ENCODE results near the gene MPZL3.
"Not testable (repeated sequence)": the region's sequence is repeated elsewhere in the genome, so short reads cannot be mapped to it uniquely, and the experiment has no call there.

The MPZL3 gene

GRCh38 chr11:118200901-118201680 lies 51.1 kb downstream of the MPZL3 start:
- no peak for DNase-seq (ENCODE audit: low spot score)
- Histone ChIP-seq H3K4me3 (no peak overlapping the region), H3K27ac (no peak overlapping the region)
- no peak for TF ChIP-seq CTCF (IDR thresholded peaks at IDR 0.05)

GRCh38 chr11:118200497-118200896 lies 51.7 kb downstream of the MPZL3 start:
- Histone ChIP-seq H3K4me3 (no peak overlapping the region), H3K27ac (no peak overlapping the region)
- no peak for TF ChIP-seq CTCF (IDR thresholded peaks at IDR 0.05)
- DNase-seq (ENCODE audit: low spot score) = no peak

- Histone ChIP-seq H3K27ac (no peak overlapping the region), H3K4me3 (no peak overlapping the region)
- no peak for TF ChIP-seq CTCF (IDR thresholded peaks at IDR 0.05)
- DNase-seq (ENCODE audit: low spot score) = no peak
Observed at GRCh38 chr11:118199135-118199534, 53.0 kb downstream of the MPZL3 start.

GRCh38 chr11:118198370-118198769 lies 53.8 kb downstream of the MPZL3 start:
- peak; percentile 70 for TF ChIP-seq CTCF (IDR thresholded peaks at IDR 0.05)
- no peak for DNase-seq (ENCODE audit: low spot score)
- H3K27ac ChIP-seq = no peak overlapping the region
- H3K4me3 ChIP-seq = peak overlapping the region; percentile 53

DNA sequence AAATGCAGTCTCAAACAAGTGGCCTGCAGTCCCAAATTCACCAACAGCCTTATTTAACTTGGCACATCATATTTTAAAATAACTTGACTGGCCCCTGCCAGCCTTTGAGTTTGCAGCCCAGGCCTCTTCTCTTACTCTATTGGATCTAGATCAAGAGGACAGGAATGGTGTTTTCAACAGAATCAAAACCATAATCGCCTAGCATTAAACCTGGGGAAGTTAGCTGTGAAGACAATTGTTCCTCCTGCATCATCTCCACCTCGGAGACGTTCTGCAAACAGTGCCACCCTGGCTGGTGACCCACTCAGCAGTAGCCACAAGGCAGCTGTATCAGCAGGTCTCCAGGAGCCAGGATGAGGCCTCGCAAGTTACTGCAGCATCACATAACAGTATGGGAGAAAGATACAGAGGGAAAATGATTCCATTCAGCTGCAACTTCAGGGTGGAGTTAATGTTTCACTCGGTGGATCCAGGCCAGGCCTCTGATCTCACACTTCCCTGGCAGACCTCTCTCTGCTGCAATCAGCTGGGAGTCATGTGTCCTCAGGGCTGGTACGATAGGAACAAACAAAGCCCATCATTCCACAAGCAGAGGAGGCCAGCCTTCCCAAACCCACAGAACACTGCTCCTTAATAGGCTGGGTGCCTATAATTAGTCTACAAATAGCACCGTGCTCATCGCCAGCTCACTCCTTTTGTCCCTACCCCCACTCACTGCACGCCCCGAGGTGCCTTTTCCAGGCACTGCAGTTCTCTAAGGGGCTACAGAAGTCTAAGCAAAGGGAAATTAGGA lies 57.1 kb downstream of the MPZL3 start:
- H3K4me3 ChIP-seq = no peak overlapping the region
- no peak overlapping the region for H3K27ac ChIP-seq
- no peak for TF ChIP-seq CTCF (IDR thresholded peaks at IDR 0.05)
- DNase-seq (ENCODE audit: low spot score) = peak; percentile 73

DNA sequence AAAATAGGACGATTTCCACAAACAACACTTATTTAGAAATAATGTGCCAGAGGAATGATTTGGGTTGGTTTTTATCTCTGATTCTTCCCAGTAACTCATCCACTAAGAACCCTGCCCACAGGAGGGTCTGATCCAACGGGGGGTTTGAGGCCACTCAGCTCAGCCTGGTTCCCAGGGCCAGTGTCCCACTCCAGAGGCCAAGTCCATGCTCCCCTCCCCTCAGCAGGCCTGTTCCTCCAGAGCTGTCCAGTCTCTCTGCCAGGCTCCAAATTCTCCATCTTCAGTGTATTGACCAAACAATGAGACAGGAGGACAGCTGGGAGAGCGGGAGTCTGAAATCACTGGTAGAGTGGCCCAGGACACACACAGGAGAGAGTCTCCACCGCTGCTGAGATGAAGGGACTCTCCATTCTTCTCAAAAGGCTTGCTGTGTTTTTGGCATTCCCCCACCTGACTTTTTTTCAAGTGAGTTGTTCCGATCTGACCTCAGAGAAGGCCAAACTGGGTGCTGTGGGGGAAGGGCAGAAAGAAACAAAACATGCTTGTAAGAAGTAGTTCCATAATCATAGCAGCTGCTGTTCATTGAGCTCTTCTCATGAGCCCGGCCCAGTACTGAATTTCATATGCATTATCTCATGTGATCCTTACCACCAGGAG lies 58.1 kb downstream of the MPZL3 start:
- H3K27ac ChIP-seq = no peak overlapping the region
- no peak for DNase-seq (ENCODE audit: low spot score)
- TF ChIP-seq CTCF (IDR thresholded peaks at IDR 0.05) = no peak
- H3K4me3 ChIP-seq = no peak overlapping the region

- not testable (repeated sequence) for H3K27ac ChIP-seq; DNase-seq (ENCODE audit: low spot score); H3K4me3 ChIP-seq
Observed at GRCh38 chr11:118192817-118193216, 59.3 kb downstream of the MPZL3 start.

DNA sequence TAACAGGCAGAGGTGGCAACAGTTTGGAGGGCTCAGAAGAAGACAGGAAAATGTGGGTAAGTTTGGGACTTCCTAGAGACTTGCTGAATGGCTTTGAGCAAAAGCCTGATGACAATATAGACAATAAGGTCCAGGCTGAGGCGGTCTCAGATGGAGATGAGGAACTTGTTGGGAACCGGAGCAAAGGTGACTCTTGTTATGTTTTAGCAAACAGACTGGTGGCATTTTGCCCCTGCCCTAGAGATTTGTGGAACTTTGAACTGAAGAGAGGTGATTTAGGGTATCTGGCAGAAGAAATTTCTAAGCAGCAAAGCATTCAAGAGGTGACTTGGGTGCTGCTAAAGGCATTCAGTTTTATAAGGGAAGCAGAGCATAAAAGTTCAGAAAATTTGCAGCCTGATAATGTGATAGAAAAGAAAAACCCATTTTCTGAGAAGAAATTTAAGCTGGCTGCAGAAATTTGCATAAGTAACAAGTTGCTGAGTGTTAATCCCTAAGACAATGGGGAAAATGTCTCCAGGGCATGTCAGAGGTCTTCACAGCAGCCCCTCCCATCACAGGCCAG lies 61.1 kb downstream of the MPZL3 start:
- not testable (repeated sequence) for H3K27ac ChIP-seq; DNase-seq (ENCODE audit: low spot score); H3K4me3 ChIP-seq
